Dedifferentiated amniotic fluid mesenchymal stem cell (primary cell): ENCODE measurements around the gene PTBP2.

Source experiments
- DNase-seq: peaks from one replicate; pipeline ENCODE4 v3.0.0-alpha.2; 2016; ENCODE audit errors: extremely low spot score

PTBP2 gene, protein sequence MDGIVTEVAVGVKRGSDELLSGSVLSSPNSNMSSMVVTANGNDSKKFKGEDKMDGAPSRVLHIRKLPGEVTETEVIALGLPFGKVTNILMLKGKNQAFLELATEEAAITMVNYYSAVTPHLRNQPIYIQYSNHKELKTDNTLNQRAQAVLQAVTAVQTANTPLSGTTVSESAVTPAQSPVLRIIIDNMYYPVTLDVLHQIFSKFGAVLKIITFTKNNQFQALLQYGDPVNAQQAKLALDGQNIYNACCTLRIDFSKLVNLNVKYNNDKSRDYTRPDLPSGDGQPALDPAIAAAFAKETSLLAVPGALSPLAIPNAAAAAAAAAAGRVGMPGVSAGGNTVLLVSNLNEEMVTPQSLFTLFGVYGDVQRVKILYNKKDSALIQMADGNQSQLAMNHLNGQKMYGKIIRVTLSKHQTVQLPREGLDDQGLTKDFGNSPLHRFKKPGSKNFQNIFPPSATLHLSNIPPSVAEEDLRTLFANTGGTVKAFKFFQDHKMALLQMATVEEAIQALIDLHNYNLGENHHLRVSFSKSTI

DNA sequence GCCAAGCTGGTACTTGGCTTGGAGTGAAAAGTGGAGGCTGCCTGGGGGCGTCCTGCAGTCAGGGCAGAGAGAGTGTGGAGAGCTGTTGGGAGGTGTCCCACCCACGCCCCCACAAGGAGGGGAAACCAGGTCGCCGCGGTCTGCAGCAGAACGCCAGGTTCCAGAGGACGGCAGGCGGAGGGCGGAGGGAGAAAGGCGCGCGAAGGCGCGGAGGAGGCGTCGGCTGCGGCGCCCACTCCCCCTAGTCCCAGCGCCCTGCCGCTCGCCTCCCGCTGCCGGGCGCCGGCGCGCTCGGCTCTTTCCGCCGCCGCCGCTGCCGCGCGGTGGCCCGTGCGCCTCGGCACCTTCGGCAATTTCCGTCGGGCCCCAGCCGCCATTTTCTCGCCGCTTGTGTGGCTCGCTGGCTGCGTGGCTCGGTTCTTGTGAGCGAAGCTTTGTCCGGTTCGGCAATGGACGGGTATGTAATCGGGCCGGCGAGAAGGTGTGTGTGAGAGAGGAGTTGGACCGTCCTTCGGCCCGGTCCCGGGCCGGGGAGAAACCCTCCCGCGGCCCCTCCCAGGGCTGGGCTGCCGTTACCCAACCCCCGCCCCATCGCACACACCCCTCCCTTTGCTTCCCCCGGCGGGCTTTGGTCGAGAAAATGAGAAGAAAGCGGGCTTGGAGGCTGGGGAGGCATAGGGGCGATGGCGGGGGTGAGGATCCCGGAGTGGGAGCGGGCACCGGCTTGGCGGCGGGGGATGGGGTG, at the start of gene PTBP2:
Gene PTBP2, plus strand, starts transcription at position 369 of the 745 bp plus-strand sequence. Its CDS starts 81 bp downstream, at position 450.
- DNase-seq: peak; percentile 81

DNA sequence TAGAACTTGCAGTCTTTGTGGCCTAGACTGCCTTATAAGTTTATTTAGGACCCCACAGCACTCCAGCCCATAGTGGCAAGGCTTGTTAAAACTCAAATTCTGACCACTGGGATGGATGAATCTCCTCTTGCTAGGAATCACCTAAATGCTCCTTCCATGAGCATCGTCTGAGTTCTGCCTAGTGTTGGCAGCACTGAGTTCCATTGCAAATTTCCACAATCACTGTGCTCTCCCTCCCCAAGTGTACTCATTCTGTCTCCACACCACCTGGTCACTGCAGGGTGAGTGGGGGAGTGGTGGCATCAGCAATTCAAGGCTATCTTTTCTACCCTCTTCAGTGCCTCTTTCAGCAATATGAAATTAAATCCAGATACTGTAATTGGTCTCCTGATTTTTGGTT, 46.7 kb upstream of the PTBP2 start:
- DNase-seq: no peak

DNA sequence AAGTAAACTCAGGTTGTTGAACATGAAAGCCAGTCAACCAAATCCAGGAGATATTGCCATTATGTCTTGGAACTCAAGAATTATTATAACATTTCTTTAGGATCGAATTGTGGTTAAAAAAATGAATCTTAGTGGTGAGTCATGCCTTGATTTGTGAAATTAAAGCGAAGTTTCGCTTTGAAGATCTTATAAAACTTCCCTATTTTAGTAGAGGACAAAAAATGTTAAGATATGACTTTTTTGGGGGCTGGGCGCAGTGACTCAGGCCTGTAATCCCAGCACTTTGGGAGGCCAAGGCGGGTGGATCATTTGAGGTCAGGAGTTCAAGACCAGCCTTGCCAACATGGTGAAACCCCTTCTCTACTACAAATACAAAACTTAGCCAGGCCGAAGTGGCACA, 39.5 kb upstream of the PTBP2 start:
- DNase-seq: no peak

DNA sequence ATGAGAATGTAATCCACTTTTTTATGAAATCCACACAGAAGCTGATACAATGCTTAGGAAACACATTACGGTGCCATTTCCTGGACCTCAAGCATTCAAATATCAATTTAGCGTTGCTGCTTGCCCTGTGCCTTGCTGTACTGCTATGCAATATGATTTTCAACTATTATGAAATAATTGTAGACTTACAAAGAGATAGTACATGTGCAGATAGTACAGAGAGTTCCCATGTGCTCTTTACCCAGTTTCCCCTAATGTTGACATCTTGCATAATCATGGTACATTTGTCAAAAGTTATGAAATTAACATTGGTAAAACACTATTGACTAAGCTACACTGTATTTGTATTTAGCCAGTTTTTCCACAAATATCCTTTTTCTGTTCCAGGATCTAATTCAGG, 37.7 kb upstream of the PTBP2 start:
- no peak for DNase-seq

DNA sequence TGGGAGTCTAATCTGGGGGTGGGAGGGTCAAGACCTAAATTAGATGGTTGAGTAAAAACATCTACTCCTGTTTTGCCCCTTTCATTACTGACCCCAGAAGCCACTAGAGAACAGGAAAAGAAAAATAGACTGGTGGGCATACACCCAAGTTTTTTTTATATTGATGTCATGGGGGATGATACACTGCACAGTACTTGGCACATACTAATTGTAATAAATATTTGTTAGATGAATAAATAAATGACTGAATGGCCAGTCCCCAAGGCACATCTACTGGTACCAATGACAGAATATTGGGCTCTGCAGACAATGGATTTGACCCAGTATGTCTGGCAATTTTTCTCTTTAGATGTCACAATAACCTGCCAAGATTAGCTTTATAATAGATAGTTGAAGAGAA, 36.8 kb upstream of the PTBP2 start:
- no peak for DNase-seq

DNA sequence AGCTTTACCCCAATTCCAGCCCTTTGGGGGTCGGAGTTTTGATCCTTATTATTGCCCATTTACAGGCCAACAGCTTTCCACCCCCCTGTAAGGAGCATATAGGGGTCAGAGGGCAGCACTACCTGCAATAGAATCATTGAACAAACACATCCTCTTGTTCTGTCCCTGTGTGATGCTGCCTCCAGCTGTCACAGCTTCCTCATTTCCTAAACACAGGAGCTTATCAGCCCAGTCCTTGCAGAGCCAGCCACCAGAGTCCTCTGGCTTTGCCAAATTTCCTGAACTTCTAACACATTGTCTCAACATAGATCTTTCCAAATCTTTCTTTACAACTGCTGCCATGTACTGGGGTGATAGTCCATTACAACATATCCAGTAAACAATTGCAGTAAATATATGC, 32.8 kb upstream of the PTBP2 start:
- DNase-seq: no peak

DNA sequence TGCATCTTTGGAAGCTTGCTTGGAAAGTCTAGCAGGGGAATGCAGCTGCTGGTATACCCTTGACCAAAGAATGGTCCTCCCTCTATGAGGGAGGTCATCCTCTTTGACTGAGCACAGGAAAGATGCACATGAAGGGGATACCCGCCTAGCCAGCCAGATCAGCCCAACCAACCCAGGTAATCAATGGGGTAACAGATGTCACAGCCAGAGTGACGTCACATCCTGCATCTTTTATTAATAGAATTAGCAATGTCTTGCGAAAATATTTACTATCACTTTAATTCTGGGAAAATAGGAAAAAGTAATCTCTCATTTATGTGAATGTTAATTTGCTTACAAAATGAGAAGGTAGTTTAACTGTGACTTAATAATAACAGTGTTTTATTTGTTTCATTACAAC, 25.6 kb upstream of the PTBP2 start:
- no peak for DNase-seq

DNA sequence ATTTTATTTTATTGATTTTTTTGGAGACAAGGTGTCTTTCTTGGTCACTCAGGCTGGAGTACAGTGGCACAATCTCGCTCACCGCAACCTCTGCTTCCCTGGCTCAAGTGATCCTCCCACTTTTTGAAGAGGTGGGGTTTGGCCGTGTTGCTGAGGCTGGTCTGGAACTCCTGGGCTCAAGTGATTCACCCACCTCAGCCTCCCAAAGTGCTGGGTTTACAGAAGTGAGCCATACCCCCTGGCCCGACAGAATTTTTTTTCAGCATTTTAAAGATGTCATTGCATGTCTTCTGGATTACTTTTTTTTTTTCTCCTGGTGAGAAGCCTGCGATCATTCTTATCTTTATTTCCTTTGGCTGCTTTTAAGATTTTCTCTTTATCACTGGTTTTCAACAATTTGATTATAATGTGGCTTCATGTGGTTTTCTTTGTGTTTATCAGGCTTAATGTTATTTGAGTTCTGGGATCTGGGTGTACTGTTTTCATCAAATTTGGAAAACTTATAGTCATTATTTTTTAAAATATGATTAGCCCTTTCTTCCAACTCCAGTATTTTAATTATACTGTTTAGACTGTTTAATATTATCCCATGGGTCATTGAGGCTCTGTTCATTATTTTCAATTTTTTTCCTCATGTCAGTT, 23.1 kb upstream of the PTBP2 start:
- no peak for DNase-seq

DNA sequence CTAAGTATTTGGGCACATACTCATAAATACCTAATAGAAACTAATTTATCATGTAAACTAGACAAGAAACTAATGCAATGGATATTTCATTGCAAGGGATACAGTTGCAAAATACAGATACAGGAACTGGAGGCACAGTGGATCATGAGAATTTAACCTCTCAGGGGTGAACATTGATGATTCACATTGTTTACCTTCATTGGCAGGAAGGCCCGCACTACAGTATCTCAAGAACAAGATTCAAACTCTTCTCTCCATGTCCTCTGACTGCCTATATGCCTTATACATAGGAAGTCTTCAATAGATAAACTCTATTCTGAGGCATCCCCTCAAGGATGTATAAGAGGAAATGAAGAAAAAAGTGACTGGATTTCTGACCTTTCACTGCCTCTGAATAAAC, 18.4 kb upstream of the PTBP2 start:
- no peak for DNase-seq

DNA sequence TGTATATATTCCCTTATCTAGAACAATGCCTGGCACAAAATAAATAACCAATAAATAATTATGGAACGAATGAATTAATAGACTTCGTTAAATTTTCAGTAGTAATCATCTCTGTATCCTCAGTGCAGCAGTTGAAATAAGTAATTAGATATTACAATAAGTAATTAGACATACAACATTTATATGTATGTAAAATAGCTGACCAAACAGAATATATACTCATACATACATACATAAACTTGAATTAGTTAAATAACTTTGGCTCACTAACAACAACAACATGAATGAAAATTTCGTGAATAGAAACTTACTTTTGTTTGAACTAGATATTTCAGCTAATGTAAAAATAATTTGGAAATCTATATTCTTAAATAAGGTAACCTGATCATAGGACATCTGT, 14.6 kb upstream of the PTBP2 start:
- no peak for DNase-seq

DNA sequence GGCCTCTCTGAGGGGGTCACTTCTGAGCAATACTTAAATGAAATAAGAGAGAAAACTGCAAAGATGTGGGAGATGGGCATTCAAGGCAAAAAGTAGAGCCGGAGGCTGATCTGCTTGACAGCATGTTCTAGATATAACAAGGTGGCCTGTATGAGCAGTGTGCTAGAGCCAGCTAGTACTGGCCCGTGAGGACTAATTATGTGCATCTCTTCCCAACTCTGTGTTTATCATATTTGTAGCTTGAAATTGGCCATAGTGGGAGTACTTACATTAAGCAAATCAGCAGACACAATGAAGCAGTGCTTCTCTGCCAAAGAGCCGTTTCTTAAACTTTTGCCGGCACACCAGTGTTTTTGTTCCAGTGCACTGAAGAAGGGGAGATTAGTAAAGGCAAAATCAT, 13.1 kb upstream of the PTBP2 start:
- no peak for DNase-seq

DNA sequence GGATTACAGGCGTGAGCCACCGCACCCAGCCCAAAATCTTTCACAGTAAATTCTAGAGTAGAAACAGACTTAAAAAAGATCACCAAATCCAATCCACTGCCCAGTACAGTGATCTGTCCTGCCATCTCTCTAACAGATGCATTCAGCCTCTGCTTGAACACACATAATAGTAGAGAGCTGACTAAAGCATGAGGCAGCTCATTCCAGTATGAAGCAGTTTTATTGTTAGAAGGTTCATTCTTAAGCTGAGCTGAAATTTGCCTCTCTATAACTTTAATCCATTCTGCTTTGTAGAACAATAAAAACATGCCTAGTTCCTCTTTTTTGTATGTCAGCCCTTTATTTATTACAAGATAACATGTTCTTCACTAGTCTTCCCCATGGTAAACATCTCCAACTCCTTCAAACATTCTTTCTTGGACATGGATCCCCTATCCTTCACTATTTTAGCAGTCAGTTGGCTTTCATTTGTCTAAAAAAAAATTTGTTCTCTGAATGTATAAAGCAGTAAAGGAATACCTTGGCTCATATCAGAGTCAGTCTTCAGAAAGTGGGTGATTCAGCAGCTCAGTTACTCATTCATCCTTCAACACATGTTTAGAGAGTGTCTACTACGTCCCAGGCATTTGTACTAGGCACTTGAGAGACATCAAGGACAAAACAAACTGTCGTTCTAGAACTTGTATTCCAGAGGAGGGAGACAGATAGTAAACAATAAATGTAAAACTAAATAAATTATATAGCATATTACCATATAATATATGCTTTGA, 10.7 kb upstream of the PTBP2 start:
- no peak for DNase-seq

DNA sequence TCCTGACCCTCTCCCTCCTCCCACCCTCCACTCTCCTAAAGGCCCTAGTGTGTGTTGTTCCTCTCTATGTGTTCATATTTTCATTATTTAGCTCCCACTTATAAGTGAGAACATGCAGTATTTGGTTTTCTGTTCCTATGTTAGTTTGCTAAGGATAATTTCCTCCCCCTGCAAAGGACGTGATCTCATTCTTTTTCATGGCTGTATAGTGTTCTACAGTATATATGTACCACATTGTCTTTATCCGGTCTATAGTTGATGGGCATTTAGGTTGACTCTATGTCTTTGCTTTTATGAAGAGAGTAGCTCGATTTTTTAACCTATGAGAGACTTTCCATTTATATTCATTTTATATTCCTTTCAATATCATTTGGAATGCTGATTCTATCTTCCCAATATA, 7.9 kb upstream of the PTBP2 start:
- no peak for DNase-seq

DNA sequence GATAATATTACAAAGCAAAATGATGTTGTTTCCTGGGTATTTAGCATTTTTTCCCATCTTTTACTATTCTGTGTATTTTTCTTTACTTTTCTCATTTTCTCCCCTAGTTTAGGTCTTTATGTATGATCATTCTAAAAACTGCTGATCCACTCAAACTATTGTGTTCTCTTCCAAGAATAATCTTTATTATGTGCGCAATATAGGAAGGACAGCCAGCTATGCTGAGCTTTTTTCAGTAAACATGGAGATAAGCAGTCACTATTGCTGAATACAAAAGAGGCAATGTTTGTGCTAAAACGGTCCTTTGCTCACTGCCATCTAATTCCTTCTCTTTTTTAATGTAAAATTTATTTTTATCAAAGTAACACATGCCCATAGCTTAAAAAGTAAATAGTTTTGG, 6.7 kb upstream of the PTBP2 start:
- no peak for DNase-seq

DNA sequence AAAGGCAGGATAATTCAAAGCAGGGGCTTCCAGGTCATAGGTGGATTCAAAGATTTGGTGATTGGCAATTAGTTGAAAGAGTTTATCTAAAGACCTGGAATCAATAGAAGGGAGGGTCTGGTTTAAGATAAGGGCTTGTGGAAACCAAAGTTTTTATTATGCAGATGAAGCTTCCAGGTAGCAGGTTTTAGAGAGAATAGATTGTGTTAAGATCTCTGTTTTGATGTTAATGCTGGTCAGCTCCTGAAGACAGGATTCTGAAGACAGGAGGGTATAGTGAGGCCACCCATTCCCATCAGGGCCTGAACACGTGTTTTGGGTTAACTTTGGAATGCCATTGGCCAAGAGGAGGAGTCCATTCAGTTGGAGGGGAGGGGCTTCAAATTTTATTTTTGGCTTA, 6.1 kb upstream of the PTBP2 start:
- no peak for DNase-seq

DNA sequence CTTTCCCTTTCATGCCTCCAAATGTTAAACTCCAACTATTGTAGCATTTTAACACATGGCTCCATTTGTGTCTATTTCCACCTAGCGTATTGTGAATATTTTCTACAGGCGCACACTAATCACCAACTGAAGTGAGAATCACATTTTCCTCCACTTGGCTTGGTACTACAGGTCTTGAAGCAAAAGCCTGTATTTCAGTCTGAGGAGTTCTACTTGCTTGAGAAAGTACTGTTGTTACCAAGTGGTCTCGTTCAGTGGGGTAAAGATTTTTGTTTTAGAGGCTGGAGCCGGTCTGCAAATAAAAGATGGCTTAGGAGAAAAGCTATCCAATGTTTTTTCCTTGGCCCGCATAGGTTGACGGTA, 550 bp upstream of the PTBP2 start:
- no peak for DNase-seq

DNA sequence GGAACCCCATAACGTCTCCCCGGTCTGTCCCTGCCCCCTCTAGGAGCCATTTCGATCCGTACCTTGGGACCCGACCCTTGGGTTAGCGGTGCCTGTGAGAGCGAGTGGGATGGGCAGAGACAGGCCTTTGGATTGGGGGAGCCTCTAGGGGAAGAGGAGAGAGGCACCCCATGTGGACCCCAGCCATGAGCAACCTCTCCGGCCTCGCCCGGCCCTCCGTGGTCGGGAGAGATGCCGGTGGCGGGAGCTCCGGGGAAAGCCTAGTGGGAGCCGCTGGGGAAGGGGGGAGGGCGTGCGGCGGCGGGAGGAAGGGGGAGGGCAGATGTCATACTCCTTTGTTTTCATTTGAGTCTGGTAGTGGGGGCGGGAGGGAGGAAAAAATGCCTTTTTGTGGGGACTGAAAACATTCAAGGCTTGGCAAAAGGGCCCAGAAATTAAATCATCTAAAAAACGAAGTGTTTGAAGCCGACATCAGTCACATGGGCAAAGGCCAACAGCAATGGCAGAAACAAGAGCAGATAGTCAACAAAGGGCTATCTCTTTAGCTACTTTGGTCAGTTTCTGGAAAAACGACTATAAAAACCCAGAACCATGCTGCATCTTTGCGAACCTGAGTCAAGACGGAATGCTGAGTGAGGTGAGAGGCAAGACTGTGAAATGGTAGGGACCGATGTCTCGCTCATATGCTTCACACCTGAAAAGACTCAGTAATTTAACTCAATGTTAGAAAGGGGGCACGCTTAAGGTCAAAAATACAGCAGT, 758 bp downstream of the PTBP2 start:
- peak; percentile 27 for DNase-seq

DNA sequence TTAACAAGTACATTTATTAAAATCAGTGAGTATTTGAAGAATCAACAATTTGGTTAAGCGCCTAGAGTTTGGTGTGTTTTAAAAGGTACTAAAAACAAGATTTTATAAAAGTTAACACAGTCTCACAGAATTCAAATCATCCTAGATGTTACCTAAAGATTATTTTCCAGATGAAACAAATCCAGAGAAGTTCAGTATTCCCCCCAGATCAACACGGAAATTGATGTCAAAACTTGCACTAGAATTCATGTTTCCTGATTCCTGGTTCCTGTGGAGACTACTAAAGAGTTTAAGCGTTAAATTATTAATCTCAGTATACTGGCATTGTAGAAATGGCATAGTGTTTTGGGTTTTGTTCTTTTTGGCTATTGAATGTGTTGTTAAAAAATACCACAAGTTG, 1.4 kb downstream of the PTBP2 start:
- DNase-seq: no peak

DNA sequence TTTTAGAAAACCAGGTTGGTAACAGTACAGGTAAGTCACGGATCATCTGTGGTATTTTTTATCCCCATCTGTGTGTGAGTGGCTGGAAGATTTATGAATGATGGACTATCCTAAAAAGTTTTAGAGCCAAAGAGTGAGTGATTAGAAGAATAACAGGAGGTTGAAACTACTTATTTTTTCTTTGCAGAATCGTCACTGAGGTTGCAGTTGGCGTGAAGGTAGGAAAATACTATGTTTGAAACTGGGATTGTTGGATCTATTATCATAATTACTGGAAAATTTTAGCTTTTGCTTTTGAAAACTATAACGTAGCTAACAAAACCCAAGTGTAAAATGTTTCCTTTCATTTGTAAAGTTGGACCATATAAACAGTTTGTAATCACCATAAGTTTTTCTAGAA, 1.8 kb downstream of the PTBP2 start:
- DNase-seq: no peak

DNA sequence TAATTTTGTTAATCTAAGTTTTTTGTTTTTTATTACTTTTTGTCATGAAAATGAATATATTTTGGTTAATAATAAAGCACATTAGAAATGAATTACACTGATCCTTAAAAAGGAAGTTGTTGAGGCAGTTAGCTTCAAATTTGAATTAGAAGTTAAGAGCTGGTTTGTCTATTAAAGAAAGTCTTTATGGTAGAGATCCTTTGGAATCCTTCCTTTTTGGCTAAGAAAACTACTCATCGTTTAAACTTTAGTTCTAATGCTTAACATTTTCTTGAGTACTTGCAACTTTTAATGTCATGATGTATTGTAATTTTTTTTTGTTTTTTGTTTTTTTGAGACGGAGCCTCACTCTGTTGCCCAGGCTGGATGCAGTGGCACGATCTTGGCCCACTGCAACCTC, 2.4 kb downstream of the PTBP2 start:
- DNase-seq: no peak

DNA sequence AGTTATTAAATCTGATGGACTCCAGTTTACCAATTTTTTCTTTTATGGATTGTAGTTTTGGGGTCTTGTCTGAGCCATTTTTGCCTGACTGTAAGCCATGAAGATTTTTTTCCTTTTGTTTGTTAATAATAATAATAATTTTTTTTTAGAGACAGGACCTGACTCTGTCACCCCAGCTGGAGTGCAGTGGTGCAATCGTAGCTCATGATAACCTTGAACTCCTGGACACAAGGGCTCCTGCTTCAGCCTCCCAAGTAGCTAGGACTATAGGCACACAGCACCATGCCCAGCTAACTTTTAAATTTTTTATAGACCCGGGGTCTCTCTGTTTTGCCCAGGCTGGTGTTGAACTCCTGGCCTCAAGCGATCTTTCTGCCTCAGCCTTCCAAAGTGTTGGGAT, 6.3 kb downstream of the PTBP2 start:
- DNase-seq: no peak
